ENCODE measurements around the gene SLC28A3. TPM values are rescaled to one million over a fixed set of nuclear protein-coding genes. Genes with fewer than 3 reads are reported as not detected.

Gene SLC28A3
- total RNA-seq, 1 donor from 2014 or later, result 0.11 TPM

GRCh38 chr9:84349671-84350070, 9.1 kb upstream of the SLC28A3 start:
- no peak for DNase-seq (ENCODE audit: low spot score)
- intact Hi-C loops (cut with DNase I), result no loop called here

- intact Hi-C loops (cut with DNase I), result loop anchor here (5.0 kb wide), 1 partner anchor 39 kb away; no protein-coding TSS in a partner anchor
- no peak for DNase-seq (ENCODE audit: low spot score)
Measured at GRCh38 chr9:84343111-84343521, 2.6 kb upstream of the SLC28A3 start.

- no peak for DNase-seq (ENCODE audit: low spot score)
- intact Hi-C loops (cut with DNase I), result loop anchor here (5.0 kb wide), 1 partner anchor 42 kb away; no protein-coding TSS in a partner anchor
Measured at GRCh38 chr9:84339962-84340361, 596 bp downstream of the SLC28A3 start.

GRCh38 chr9:84339503-84339902, 1.1 kb downstream of the SLC28A3 start:
- DNase-seq (ENCODE audit: low spot score), result no peak
- intact Hi-C loops (cut with DNase I), result no loop called here

GRCh38 chr9:84338792-84339191, 1.8 kb downstream of the SLC28A3 start:
- DNase-seq (ENCODE audit: low spot score), result no peak
- intact Hi-C loops (cut with DNase I), result no loop called here

- intact Hi-C loops (cut with DNase I), result no loop called here
Measured at GRCh38 chr9:84337252-84337651, 3.3 kb downstream of the SLC28A3 start.

GRCh38 chr9:84331119-84331809, 9.3 kb downstream of the SLC28A3 start:
- intact Hi-C loops (cut with DNase I), result no loop called here

More at GRCh38 chr9:84337252-84337651, 3.3 kb downstream of the SLC28A3 start:
- DNase-seq (ENCODE audit: low spot score), result no peak

GRCh38 chr9:84330246-84330645, 10.3 kb downstream of the SLC28A3 start:
- DNase-seq (ENCODE audit: low spot score), result no peak
- intact Hi-C loops (cut with DNase I), result no loop called here

More at GRCh38 chr9:84331119-84331809, 9.3 kb downstream of the SLC28A3 start:
- DNase-seq (ENCODE audit: low spot score), result no peak

GRCh38 chr9:84327184-84327583, 13.4 kb downstream of the SLC28A3 start:
- DNase-seq (ENCODE audit: low spot score), result no peak
- intact Hi-C loops (cut with DNase I), result no loop called here

GRCh38 chr9:84325347-84325973, 15.1 kb downstream of the SLC28A3 start:
- intact Hi-C loops (cut with DNase I), result no loop called here
- no peak for DNase-seq (ENCODE audit: low spot score)

GRCh38 chr9:84324811-84325210, 15.7 kb downstream of the SLC28A3 start:
- intact Hi-C loops (cut with DNase I), result no loop called here
- DNase-seq (ENCODE audit: low spot score), result no peak

GRCh38 chr9:84323858-84324257, 16.7 kb downstream of the SLC28A3 start:
- intact Hi-C loops (cut with DNase I), result no loop called here
- no peak for DNase-seq (ENCODE audit: low spot score)

- no peak for DNase-seq (ENCODE audit: low spot score)
- intact Hi-C loops (cut with DNase I), result no loop called here
Measured at GRCh38 chr9:84322828-84323227, 17.7 kb downstream of the SLC28A3 start.

- DNase-seq (ENCODE audit: low spot score), result no peak
- intact Hi-C loops (cut with DNase I), result no loop called here
Measured at GRCh38 chr9:84320231-84320630, 20.3 kb downstream of the SLC28A3 start.

- intact Hi-C loops (cut with DNase I), result loop anchor here (5.0 kb wide), 1 partner anchor 57 kb away; no protein-coding TSS in a partner anchor
- DNase-seq (ENCODE audit: low spot score), result no peak
Measured at GRCh38 chr9:84319632-84320031, 20.9 kb downstream of the SLC28A3 start.

- intact Hi-C loops (cut with DNase I), result loop anchor here (5.0 kb wide), 1 partner anchor 57 kb away; no protein-coding TSS in a partner anchor
- no peak for DNase-seq (ENCODE audit: low spot score)
Measured at GRCh38 chr9:84318981-84319380, 21.6 kb downstream of the SLC28A3 start.

GRCh38 chr9:84317563-84317962, 23.0 kb downstream of the SLC28A3 start:
- DNase-seq (ENCODE audit: low spot score), result no peak
- intact Hi-C loops (cut with DNase I), result loop anchor here (5.0 kb wide), 1 partner anchor 55 kb away; no protein-coding TSS in a partner anchor

GRCh38 chr9:84315278-84315877, 25.2 kb downstream of the SLC28A3 start:
- intact Hi-C loops (cut with DNase I), result loop anchor here (2.0 to 5.0 kb wide), 2 partner anchors 53 to 377 kb away; no protein-coding TSS in a partner anchor
- no peak for DNase-seq (ENCODE audit: low spot score)

- intact Hi-C loops (cut with DNase I), result loop anchor here (2.0 kb wide), 1 partner anchor 376 kb away; no protein-coding TSS in a partner anchor
- DNase-seq (ENCODE audit: low spot score), result no peak
Measured at GRCh38 chr9:84314306-84314705, 26.3 kb downstream of the SLC28A3 start.

GRCh38 chr9:84310883-84311282, 29.7 kb downstream of the SLC28A3 start:
- intact Hi-C loops (cut with DNase I), result no loop called here
- DNase-seq (ENCODE audit: low spot score), result no peak
